ENCODE results near the gene HEPACAM2.

The HEPACAM2 gene

DNA sequence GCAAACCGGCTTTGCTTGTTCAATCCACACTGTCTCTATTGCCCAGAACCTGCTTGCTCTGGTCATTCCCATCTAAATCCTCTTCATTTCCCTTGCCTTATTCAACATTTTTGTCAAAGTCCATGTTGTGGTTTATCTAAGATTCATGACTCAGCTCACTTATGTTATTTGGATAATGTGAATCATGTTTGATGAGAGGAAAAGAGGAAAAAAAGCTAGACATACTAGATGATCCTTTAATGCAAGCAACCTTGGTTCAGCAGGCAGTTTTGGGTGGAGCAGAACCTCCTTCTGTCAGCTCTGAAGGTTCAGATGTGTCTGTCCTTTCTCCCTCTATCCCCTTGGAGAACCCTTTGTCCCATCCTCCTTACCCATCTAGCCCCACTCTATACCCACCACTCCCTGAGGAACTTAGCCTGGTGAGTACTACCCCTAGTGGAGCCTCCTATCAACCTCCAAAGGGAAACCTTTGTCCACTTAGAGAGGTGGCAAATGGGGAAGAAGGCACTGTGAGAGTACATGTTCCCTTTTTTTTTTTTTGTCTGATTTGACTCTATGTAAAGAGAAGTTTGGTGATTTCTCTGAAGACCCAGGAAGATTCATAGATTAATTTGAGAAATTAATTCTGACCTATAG is 76.0 kb downstream of the HEPACAM2 start:
- Histone ChIP-seq H3K4me2 (ENCODE audit: low read depth, low read length, poor library complexity, severe bottlenecking) (no peak overlapping the region), H3K9me3 (ENCODE audit: insufficient read depth, low read length) (no peaks in the 10 kb centered on the region), H4K20me1 (ENCODE audit: low read depth, low read length) (no peaks in the 10 kb centered on the region), H3K79me2 (ENCODE audit: insufficient read depth, low read length) (no peaks in the 10 kb centered on the region), H3K27ac (ENCODE audit: low read depth, low read length) (no peak overlapping the region), H3K27me3 (ENCODE audit: low read length) (no peaks in the 10 kb centered on the region), H3K9ac (ENCODE audit: low read length) (no peak overlapping the region), H3F3A (ENCODE audit: insufficient read depth) (no peaks in the 10 kb centered on the region), H3K36me3 (ENCODE audit: low read length) (no peaks in the 10 kb centered on the region), H3K4me3 (ENCODE audit: insufficient read depth, low read length, poor library complexity, severe bottlenecking) (no peak overlapping the region), H3K9me2 (replicated peaks; ENCODE audit: insufficient read depth, low read length) (no peaks in the 10 kb centered on the region), H2AFZ (ENCODE audit: low read depth, low read length, severe bottlenecking) (no peak overlapping the region)
- no peak for TF ChIP-seq EZH2phosphoT487 (conservative IDR thresholded peaks at IDR 0.05; ENCODE audit: low read length)
- TF ChIP-seq, protein P1, sequence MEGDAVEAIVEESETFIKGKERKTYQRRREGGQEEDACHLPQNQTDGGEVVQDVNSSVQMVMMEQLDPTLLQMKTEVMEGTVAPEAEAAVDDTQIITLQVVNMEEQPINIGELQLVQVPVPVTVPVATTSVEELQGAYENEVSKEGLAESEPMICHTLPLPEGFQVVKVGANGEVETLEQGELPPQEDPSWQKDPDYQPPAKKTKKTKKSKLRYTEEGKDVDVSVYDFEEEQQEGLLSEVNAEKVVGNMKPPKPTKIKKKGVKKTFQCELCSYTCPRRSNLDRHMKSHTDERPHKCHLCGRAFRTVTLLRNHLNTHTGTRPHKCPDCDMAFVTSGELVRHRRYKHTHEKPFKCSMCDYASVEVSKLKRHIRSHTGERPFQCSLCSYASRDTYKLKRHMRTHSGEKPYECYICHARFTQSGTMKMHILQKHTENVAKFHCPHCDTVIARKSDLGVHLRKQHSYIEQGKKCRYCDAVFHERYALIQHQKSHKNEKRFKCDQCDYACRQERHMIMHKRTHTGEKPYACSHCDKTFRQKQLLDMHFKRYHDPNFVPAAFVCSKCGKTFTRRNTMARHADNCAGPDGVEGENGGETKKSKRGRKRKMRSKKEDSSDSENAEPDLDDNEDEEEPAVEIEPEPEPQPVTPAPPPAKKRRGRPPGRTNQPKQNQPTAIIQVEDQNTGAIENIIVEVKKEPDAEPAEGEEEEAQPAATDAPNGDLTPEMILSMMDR (IDR thresholded peaks at IDR 0.05; ENCODE audit: insufficient read depth, low read length, poor library complexity, severe bottlenecking): no peak

DNA sequence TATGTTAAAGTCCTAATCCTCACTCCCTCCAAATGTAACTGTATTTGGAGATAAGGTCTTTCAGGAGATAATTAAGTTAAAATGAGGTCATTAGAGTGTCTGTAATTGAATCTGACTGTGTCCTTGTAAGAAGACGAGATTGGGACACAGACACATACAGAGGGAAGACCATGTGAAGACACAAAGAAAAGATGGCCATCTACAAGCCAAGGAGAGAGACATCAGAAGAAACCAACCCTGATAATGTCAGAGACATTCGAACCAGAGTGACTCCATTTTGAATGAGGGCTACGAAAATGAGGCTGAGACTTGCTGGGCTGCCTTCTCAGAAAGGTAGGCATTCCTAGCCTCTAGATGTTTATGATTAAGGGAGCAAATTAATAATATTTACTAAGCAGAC is 77.5 kb downstream of the HEPACAM2 start:
- H3K4me2 ChIP-seq (ENCODE audit: low read depth, low read length, poor library complexity, severe bottlenecking): peak overlapping the region; percentile 34
- no peak overlapping the region for H3K27ac ChIP-seq (ENCODE audit: low read depth, low read length)
- no peaks in the 10 kb centered on the region for H3K79me2 ChIP-seq (ENCODE audit: insufficient read depth, low read length)
- no peak overlapping the region for H3K9ac ChIP-seq (ENCODE audit: low read length)
- no peaks in the 10 kb centered on the region for H3K36me3 ChIP-seq (ENCODE audit: low read length)
- H3K27me3 ChIP-seq (ENCODE audit: low read length): no peaks in the 10 kb centered on the region
- no peaks in the 10 kb centered on the region for H3F3A ChIP-seq (ENCODE audit: insufficient read depth)
- H3K4me3 ChIP-seq (ENCODE audit: insufficient read depth, low read length, poor library complexity, severe bottlenecking): no peak overlapping the region
- H3K9me2 ChIP-seq (replicated peaks; ENCODE audit: insufficient read depth, low read length): no peaks in the 10 kb centered on the region
- H2AFZ ChIP-seq (ENCODE audit: low read depth, low read length, severe bottlenecking): peak overlapping the region; percentile 64
- no peaks in the 10 kb centered on the region for H3K9me3 ChIP-seq (ENCODE audit: insufficient read depth, low read length)
- TF ChIP-seq EZH2phosphoT487 (conservative IDR thresholded peaks at IDR 0.05; ENCODE audit: low read length): no peak
- TF ChIP-seq, protein P1 (IDR thresholded peaks at IDR 0.05; ENCODE audit: insufficient read depth, low read length, poor library complexity, severe bottlenecking): no peak
- H4K20me1 ChIP-seq (ENCODE audit: low read depth, low read length): no peaks in the 10 kb centered on the region

DNA sequence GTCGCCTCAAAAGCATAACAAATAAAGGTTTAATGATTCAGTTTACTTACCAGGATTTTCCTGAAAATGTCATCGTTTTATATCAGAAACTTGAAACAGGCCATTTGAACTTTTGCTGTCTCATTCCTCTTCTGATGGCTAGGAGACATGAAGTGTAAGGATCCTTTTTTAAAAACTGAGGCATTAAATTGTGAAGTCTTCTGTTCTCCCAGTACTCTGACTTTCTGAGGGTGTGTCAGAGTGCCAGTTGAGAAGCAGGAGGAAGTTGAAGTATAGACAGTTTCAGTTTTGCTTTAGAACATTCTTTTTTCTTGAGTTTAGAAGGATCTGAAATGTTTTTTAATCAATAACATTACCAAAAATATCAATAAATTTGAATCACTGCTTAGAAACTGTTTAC is 78.1 kb downstream of the HEPACAM2 start, which contains the start of gene SAMD9L:
SAMD9L (minus strand) TSS at position 242 of the 400 bp plus-strand sequence. CDS start 12,414 bp downstream, outside the sequence.
- Histone ChIP-seq H3K9me2 (replicated peaks; ENCODE audit: insufficient read depth, low read length) (no peaks in the 10 kb centered on the region), H3K36me3 (ENCODE audit: low read length) (no peaks in the 10 kb centered on the region), H3K27me3 (ENCODE audit: low read length) (no peaks in the 10 kb centered on the region), H4K20me1 (ENCODE audit: low read depth, low read length) (no peaks in the 10 kb centered on the region), H3K9me3 (ENCODE audit: insufficient read depth, low read length) (no peaks in the 10 kb centered on the region), H3K9ac (ENCODE audit: low read length) (0 out of 2 replicates have a peak within 1 kb of the TSS, but pooled peaks have one; percentile 3), H3K27ac (ENCODE audit: low read depth, low read length) (no peak within 1 kb of the TSS), H2AFZ (ENCODE audit: low read depth, low read length, severe bottlenecking) (peak within 1 kb of the TSS; percentile 64), H3F3A (ENCODE audit: insufficient read depth) (no peaks in the 10 kb centered on the region), H3K79me2 (ENCODE audit: insufficient read depth, low read length) (no peaks in the 10 kb centered on the region), H3K4me3 (ENCODE audit: insufficient read depth, low read length, poor library complexity, severe bottlenecking) (peak within 1 kb of the TSS; percentile 10), H3K4me2 (ENCODE audit: low read depth, low read length, poor library complexity, severe bottlenecking) (peak within 1 kb of the TSS; percentile 34)
- TF ChIP-seq EZH2phosphoT487 (conservative IDR thresholded peaks at IDR 0.05; ENCODE audit: low read length): no peak
- TF ChIP-seq, protein P1 (IDR thresholded peaks at IDR 0.05; ENCODE audit: insufficient read depth, low read length, poor library complexity, severe bottlenecking): no peak
